ENCODE measurements around the gene TRIM67.
A peak's percentile ranks its signal among the peaks of the same experiment; 100 is the strongest.

TRIM67 gene

GRCh38 chr1:231159202-231159962 is 2.5 kb upstream of the TRIM67 start:
- DNase-seq = no peak

DNA sequence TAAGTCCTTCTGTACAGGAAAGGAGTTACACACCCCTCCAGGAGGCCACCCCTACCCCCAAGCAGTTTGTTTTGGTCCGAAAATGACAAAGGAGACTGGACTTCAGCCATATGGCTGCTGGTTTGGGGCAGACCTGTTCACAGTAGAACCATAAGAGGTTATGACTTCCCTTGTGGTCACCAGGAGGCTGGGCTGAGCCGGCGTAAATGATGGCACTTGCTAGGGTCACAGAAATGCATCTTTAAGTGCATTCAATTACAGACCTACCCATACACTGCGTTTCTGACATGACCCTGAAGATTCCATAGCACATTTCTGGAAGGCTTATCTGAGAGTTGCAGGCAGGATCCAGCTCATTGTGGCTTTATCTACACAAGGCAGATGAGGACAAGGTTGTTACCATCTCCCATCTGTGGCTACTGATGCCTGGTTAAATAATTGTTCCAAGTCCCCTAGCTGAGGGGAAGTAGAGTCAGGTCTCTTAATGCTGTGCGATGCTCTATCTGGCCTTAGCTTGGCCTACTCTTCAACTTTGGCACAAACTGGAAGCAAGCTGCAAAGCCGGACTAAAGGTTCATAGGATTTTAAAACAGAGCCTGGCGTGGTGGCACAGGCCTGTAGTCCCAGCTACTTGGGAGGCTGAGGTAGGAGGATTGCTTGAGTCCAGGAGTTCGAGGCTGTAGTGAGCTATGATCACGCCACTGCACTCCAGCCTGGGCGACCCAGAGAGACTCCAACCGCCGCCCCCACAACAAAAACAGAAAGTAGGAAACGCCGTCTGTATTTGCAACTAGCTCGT is 1.7 kb upstream of the TRIM67 start:
- no peak for DNase-seq

GRCh38 chr1:231160895-231161666 is 777 bp upstream of the TRIM67 start:
- no peak for DNase-seq

- DNase-seq = peak; percentile 57
Measured at GRCh38 chr1:231162297-231162969, 575 bp downstream of the TRIM67 start.

GRCh38 chr1:231162970-231163829 is 1.3 kb downstream of the TRIM67 start:
- DNase-seq = peak; percentile 47

DNA sequence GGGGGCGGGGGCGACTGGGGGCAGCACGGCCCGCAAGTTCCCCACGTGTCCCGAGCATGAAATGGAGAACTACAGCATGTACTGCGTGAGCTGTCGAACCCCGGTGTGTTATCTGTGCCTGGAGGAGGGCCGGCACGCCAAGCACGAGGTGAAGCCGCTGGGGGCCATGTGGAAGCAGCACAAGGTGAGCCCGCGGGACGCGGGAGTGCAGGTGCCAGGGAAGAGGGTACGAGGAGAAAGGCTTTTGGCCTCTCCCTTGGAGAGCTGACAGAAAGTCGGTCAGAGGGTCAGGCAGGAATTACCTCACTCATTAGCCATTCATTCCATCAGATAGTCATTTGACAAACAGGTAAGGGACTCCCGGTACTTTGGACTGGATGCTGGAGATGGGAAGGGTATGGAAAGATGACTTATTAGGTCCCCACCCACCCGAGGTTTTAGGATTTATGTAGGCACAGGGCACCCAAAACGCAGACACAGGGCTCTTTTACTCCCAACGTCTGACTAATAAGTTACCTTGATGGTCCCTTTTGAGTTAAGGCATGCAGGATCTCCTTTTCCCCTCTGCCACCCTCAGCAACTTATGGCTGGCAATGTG is 2.1 kb downstream of the TRIM67 start:
- no peak for DNase-seq

GRCh38 chr1:231165371-231165770 is 3.5 kb downstream of the TRIM67 start:
- DNase-seq = no peak

GRCh38 chr1:231166398-231166797 is 4.5 kb downstream of the TRIM67 start:
- DNase-seq = no peak

DNA sequence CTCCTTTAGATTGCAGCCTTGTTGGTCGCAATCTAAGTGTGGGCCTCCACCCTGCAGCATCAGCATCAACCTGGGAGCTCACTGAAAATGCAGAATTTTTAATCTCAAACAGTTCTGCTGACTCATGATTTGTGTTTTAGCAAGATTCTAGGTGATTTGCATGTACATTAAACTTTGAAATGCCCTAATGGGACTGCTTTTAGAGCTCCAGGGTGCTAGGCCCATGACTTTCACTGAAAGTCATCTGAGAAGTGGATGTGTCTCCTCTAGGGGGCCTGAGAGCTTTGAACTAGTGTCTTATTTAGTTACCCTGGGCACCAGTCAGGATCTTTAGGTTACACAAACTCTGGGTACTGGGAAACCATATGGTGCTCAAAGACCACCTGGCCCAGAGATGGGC is 9.0 kb downstream of the TRIM67 start:
- peak; percentile 52 for DNase-seq

DNA sequence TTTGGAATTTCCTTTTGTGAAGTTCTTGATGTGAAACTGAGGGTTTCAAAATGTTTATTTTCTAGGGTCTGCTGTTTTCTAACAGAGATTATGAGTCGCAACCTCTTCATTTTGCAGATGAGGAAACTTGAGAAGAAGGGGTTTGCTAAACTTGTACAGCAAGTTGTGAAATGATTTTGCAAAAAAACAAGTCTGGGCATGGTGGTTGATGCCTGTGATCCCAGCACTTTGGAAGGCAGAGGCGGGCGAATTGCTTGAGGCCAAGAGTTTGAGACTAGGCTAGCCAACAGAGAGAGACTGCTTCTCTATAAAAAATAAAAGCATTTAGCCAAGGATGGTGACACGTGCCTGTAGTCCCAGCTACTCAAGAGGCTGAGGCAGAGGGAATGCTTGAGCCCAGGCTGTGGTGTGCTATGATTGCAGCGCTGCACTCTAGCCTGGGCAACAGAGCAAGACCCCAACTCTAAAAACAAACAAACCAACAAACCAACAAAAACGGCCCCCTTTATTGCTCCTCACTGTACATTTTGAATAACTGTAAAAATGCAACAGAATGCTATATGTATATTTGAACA is 9.9 kb downstream of the TRIM67 start:
- no peak for DNase-seq

DNA sequence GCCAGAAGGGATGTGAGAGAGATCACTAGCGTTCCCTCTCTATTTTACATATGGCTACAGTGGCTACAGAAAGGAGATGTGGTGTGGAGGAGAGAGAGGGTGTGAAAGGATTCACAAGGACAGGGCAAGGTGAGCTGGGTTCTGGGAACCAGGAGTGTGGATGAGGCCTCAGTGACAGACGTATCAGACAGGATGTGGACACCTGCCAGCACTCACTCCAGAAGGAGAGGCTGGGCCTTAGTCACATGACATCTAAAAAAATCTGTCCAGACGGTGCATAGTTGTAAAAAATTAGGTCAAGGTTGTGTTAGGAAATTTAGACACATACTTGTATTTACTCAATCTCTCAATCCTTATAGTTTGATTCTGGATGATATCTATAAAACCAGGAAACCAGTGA is 10.6 kb downstream of the TRIM67 start:
- DNase-seq = no peak

- no peak for DNase-seq
Measured at GRCh38 chr1:231176421-231176820, 14.6 kb downstream of the TRIM67 start.

- no peak for DNase-seq
Measured at GRCh38 chr1:231177226-231177625, 15.4 kb downstream of the TRIM67 start.

DNA sequence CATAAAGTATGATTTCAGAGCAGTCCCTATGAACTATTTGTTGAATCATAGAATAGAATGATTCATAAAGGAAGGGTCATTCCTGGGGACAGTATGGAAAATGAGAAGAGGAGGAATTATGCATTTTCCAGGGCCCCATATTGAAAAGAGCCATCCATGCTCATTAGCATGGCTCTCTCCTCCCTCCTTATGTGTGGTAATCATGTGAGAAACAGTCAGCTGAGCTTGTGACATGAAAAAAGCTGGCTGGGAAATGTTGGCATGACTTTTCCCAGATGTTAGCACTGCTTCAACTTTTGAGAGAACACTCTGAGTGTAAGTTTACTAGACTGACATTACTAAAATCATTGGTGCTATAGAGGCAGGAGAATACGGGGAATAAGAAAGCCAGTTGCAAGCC is 16.1 kb downstream of the TRIM67 start:
- DNase-seq = no peak

DNA sequence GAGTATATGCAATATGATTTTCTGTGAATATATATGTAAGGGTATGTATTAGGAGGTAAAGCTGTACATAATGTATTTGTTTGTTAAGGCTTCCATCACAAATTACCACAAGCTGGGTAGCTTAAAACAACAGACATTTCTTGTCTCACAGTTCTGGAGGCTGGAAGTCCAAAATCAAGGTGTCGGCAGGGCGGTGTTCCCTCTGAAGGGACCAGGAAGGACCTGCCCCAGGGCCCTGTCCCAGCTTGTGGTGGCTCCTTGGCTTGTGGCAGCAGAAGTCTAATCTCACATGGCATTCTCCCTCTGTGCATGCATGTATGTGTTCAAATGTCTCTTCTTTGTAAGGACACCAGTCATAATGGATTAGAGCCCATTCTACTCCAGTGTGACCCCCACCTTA is 17.1 kb downstream of the TRIM67 start:
- no peak for DNase-seq

- DNase-seq = no peak
Measured at GRCh38 chr1:231180034-231180433, 18.2 kb downstream of the TRIM67 start.

- DNase-seq = no peak
Measured at GRCh38 chr1:231181271-231181670, 19.4 kb downstream of the TRIM67 start.

DNA sequence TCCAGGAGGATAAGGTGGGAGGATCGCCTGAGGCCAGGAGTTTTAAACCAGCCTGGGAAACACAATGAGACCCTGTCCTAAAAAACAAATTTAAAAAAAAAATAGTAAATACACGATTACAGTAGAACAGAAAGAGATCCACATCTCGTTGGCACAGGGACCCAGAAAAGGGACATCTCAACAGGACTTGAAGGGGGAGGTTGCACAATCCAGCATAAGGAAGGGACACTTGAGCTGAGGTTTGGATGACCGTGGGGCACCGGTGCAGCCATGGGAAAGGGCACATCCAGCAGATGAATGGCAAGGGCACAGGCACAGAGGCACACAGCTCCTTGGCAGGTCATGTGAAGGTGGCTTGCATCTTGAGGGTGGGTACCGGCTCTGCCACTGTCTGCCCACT is 20.5 kb downstream of the TRIM67 start:
- DNase-seq = no peak

- no peak for DNase-seq
Measured at GRCh38 chr1:231183639-231184590, 22.1 kb downstream of the TRIM67 start.

DNA sequence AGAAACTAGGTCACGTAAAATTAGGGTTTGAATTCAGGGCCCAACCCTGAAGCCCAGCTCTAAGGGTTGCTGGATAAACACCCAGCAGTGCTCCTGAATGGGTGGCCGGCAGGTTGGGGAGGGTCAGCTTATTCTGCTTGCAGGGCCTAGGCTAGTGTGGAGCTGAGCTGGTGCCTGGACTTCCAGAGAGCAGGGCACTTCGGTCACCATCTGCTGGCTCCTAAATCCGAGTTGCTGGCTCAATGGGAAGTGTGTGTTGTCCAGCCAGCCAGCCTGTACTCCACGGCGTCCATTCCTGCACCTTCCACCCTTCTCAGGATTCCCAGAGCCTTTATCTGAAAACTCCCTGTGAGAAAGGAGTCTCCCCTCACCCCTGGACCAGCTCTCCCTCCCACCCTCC is 23.0 kb downstream of the TRIM67 start:
- DNase-seq = no peak
